Mesenchymal stem cell (in vitro differentiated cells and primary cell): Measurements from ENCODE around the gene TBCK.

Source experiments
- DNase-seq: peaks from one replicate; pipeline ENCODE4 v3.0.0-alpha.2; 2013
- H2AFZ ChIP-seq: one replicate; pipeline ENCODE4 v1.6.1; 2013; ENCODE audit warnings: low read depth, mild to moderate bottlenecking, control low read depth, inconsistent platforms, low read length, moderate library complexity
- H2AK5ac ChIP-seq: 2 replicates; pipeline ENCODE4 v1.6.1; 2013; ENCODE audit warnings: low read length, moderate library complexity, mild to moderate bottlenecking, inconsistent platforms; ENCODE audit not compliant: severe bottlenecking
- H2BK120ac ChIP-seq: one replicate; pipeline ENCODE4 v1.6.1; 2013; ENCODE audit warnings: low read depth, mild to moderate bottlenecking, inconsistent platforms, low read length, moderate library complexity
- H2BK12ac ChIP-seq, 2 experiments: one replicate each; pipeline ENCODE4 v1.6.1; 2013; ENCODE audit warnings: inconsistent platforms in 2 of 2, low read length in 2 of 2, mild to moderate bottlenecking in 2 of 2, moderate library complexity in 2 of 2, control low read depth in 1 of 2
- H2BK15ac ChIP-seq: one replicate; pipeline ENCODE4 v1.6.1; 2013; ENCODE audit warnings: mild to moderate bottlenecking, low read depth, inconsistent platforms; ENCODE audit not compliant: poor library complexity, severe bottlenecking
- H2BK5ac ChIP-seq: 2 replicates; pipeline ENCODE4 v1.6.1; 2013; ENCODE audit warnings: low read depth, mild to moderate bottlenecking, low read length, control low read depth, inconsistent platforms; ENCODE audit not compliant: poor library complexity, severe bottlenecking
- H3K14ac ChIP-seq, 2 experiments: one replicate each; pipeline ENCODE4 v1.6.1; 2013; ENCODE audit warnings: inconsistent platforms in 2 of 2, low read length in 2 of 2, control low read depth in 1 of 2, mild to moderate bottlenecking in 1 of 2, moderate library complexity in 1 of 2
- H3K18ac ChIP-seq, 2 experiments: one replicate each; pipeline ENCODE4 v1.6.1; 2013; ENCODE audit warnings: inconsistent platforms in 2 of 2, low read length in 2 of 2, control low read depth in 1 of 2, low read depth in 1 of 2, mild to moderate bottlenecking in 1 of 2
- H3K23ac ChIP-seq, 2 experiments: one replicate each; pipeline ENCODE4 v1.6.1; 2013; ENCODE audit warnings: inconsistent platforms in 2 of 2, low read length in 2 of 2, mild to moderate bottlenecking in 2 of 2, moderate library complexity in 2 of 2, control low read depth in 1 of 2
- H3K27ac ChIP-seq: 2 replicates; pipeline ENCODE4 v1.5.1; 2013; ENCODE audit warnings: mild to moderate bottlenecking, moderate library complexity, low read length, control low read depth, inconsistent platforms; ENCODE audit not compliant: poor library complexity, severe bottlenecking
- H3K27me3 ChIP-seq, 2 experiments: 2 replicates each; pipeline versions ENCODE4 v1.6.1 to v1.7.0; 2013; ENCODE audit warnings: low read length in 2 of 2, mild to moderate bottlenecking in 2 of 2, moderate library complexity in 2 of 2, control low read depth in 1 of 2, inconsistent platforms in 1 of 2; ENCODE audit not compliant: control insufficient read depth in 1 of 2, insufficient read depth in 1 of 2
- H3K36me3 ChIP-seq, 2 experiments: 2 replicates each; pipeline versions ENCODE4 v1.6.1 to v1.7.0; 2013; ENCODE audit warnings: low read length in 2 of 2, control low read depth in 1 of 2, inconsistent platforms in 1 of 2, low read depth in 1 of 2, mild to moderate bottlenecking in 1 of 2; ENCODE audit not compliant: insufficient read depth in 2 of 2, control insufficient read depth in 1 of 2
- H3K4ac ChIP-seq, 2 experiments: one replicate each; pipeline ENCODE4 v1.6.1; 2013; ENCODE audit warnings: inconsistent platforms in 2 of 2, low read length in 2 of 2, mild to moderate bottlenecking in 2 of 2, moderate library complexity in 2 of 2, control low read depth in 1 of 2, low read depth in 1 of 2
- H3K4me1 ChIP-seq: 2 replicates; pipeline ENCODE4 v1.6.1; 2013; ENCODE audit warnings: low read depth, low read length, control low read depth; ENCODE audit not compliant: control insufficient read depth, insufficient read depth
- H3K4me2 ChIP-seq: 2 replicates; pipeline ENCODE4 v1.6.1; 2013; ENCODE audit warnings: low read length, mild to moderate bottlenecking, inconsistent platforms; ENCODE audit not compliant: poor library complexity, severe bottlenecking
- H3K4me3 ChIP-seq, 2 experiments: 2 replicates each; pipeline versions ENCODE4 v1.5.1 to v1.7.0; 2013; ENCODE audit warnings: low read length in 2 of 2, mild to moderate bottlenecking in 2 of 2, control low read depth in 1 of 2, low read depth in 1 of 2; ENCODE audit not compliant: insufficient read depth in 1 of 2
- H3K79me1 ChIP-seq: replicated peaks from 2 replicates; pipeline ENCODE4 v1.6.1; 2013; ENCODE audit warnings: mild to moderate bottlenecking, control low read depth, low read length, inconsistent platforms; ENCODE audit not compliant: poor library complexity, severe bottlenecking
- H3K9ac ChIP-seq: 2 replicates; pipeline ENCODE4 v1.7.0; 2013; ENCODE audit warnings: mild to moderate bottlenecking, low read length, moderate library complexity
- H3K9me3 ChIP-seq: 2 replicates; pipeline ENCODE4 v1.7.0; 2013; ENCODE audit warnings: mild to moderate bottlenecking, low read length; ENCODE audit not compliant: control insufficient read depth
- H4K8ac ChIP-seq: one replicate; pipeline ENCODE4 v1.6.1; 2013; ENCODE audit warnings: inconsistent platforms, mild to moderate bottlenecking, low read length, moderate library complexity
- H4K91ac ChIP-seq: one replicate; pipeline ENCODE4 v1.6.1; 2013; ENCODE audit warnings: mild to moderate bottlenecking, low read length, inconsistent platforms
- WGBS: methylation state at CpG from one replicate; pipeline ENCODE4 v1.1.7; 2013; ENCODE audit warnings: mixed read lengths; 5-methylcytosine and 5-hydroxymethylcytosine counted together

TBCK gene

DNA sequence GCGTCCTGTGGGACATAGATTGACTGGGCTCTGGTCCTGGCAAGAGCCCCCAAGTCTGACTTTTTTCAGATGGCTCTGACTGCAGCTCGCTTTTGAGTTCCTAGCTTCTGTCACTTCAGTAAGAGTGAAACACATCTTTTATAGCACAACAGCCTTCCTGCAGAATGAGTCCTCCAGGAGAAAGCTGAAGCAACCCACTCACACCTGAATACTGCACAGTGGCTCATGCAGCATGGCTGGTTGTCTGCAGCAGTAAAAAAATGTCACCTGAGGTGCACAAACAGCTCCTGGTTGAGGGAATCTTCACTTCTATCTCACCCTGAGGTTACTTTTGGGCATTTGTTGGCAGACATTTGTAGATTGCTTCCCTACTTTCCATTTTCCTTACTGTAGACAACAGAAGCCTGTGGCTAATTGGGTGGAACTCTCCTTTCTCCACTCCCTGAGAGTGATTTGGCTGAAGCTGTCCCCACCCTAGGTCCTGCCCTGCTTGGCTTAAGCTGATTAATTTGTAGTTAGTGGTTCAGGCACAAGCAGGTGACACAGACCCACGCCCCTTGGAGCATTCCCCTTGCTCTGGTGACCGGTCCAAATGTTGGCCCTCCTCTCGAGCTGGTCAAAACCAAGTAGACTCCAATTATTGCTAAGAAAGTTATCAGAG, 321.0 kb downstream of the TBCK start:
- H2BK15ac ChIP-seq, result no peak overlapping the region
- H3K27ac ChIP-seq, result no peak overlapping the region
- H3K79me1 ChIP-seq, result no peaks in the 10 kb centered on the region
- H3K4me3 ChIP-seq, result no peak overlapping the region
- H4K8ac ChIP-seq, result no peak overlapping the region
- no peaks in the 10 kb centered on the region for H3K27me3 ChIP-seq
- H3K4me1 ChIP-seq, result peaks cover 18% of the 10 kb centered on the region
- no peak overlapping the region for H3K4me2 ChIP-seq
- no peak overlapping the region for H3K9ac ChIP-seq
- H2BK12ac ChIP-seq, result peak overlapping the region in 1 of 2 experiments; percentile 29
- peak overlapping the region; percentile 83 for H2AK5ac ChIP-seq
- H3K4ac ChIP-seq, result no peak overlapping the region
- DNase-seq, result no peak
- no peak overlapping the region for H2BK120ac ChIP-seq
- no peak overlapping the region for H4K91ac ChIP-seq
- 90% methylated on average over 5 of the region's 5 CpGs for WGBS
- H3K18ac ChIP-seq, result no peak overlapping the region
- no peaks in the 10 kb centered on the region for H3K9me3 ChIP-seq
- H3K36me3 ChIP-seq, result no peaks in the 10 kb centered on the region
- no peak overlapping the region for H3K23ac ChIP-seq
- H2BK5ac ChIP-seq, result no peak overlapping the region
- no peak overlapping the region for H2AFZ ChIP-seq
- no peak overlapping the region for H3K14ac ChIP-seq

DNA sequence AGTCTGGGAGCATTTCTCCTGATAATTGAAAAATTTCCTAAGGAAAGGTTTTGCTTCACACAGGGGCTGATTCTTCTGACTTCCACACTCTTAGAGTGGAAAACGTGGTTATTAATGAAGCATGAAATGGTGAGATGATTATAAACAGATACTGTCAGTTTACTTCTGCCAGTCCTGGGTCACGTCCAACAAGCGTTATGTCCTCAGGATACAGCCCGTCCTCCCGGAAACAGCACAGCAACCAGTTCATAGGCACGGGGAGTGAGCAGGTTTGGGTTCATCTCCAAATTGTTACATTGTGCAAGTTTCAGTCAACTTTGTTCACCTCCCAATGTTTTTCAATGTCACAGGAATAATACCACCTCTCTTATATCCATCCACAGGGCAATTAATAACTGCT, 321.9 kb downstream of the TBCK start:
- no peak overlapping the region for H3K4me2 ChIP-seq
- H3K14ac ChIP-seq, result no peak overlapping the region
- no peaks in the 10 kb centered on the region for H3K27me3 ChIP-seq
- no peaks in the 10 kb centered on the region for H3K79me1 ChIP-seq
- H3K4me1 ChIP-seq, result peaks cover 16% of the 10 kb centered on the region
- H3K36me3 ChIP-seq, result no peaks in the 10 kb centered on the region
- DNase-seq, result no peak
- no peak overlapping the region for H2BK120ac ChIP-seq
- no peak overlapping the region for H2BK12ac ChIP-seq
- H4K8ac ChIP-seq, result no peak overlapping the region
- no peak overlapping the region for H3K23ac ChIP-seq
- H3K18ac ChIP-seq, result no peak overlapping the region
- H4K91ac ChIP-seq, result no peak overlapping the region
- H2AK5ac ChIP-seq, result peak overlapping the region; percentile 53
- no peak overlapping the region for H3K9ac ChIP-seq
- WGBS, result 66% methylated on average over 6 of the region's 6 CpGs
- H2BK5ac ChIP-seq, result no peak overlapping the region
- no peak overlapping the region for H2BK15ac ChIP-seq
- H3K4me3 ChIP-seq, result no peak overlapping the region
- H2AFZ ChIP-seq, result no peak overlapping the region
- H3K4ac ChIP-seq, result no peak overlapping the region
- H3K27ac ChIP-seq, result peak overlapping the region; percentile 5
- no peaks in the 10 kb centered on the region for H3K9me3 ChIP-seq

DNA sequence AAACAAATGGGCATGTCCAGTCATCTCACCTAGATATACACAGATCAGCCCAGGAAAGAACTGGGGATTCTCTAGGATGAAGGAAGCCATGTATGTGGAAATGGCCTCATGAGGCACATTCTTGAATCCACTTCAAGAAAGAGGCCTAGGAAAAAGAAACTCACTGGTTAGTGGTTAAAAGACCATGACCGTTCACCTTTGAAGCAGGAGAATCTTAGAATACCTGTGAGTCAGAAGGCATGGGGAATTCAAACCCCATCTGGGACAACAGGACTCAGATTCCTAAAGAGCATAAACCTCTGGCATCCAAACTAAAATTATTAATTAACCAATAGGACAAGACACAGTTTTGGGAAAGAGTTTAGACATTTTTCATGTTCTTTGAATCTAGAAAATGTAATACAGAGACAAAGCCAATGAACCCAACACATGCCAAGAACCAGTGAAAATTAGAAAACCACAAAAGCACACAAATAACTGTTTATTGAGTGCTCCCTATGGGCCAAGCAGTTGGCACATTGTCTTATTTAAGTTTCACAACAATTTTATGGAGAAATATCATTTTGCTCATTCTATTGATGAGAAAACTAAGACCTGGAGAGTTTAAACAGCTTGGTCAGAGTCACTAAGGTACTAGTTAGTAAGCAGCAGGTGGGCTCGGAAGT, 323.2 kb downstream of the TBCK start:
- H2BK120ac ChIP-seq, result no peak overlapping the region
- no peak overlapping the region for H3K4ac ChIP-seq
- no peak overlapping the region for H3K4me2 ChIP-seq
- H2AFZ ChIP-seq, result no peak overlapping the region
- H3K9me3 ChIP-seq, result peaks cover 8% of the 10 kb centered on the region
- no peak overlapping the region for H3K14ac ChIP-seq
- H3K18ac ChIP-seq, result no peak overlapping the region
- no peak overlapping the region for H4K91ac ChIP-seq
- H2AK5ac ChIP-seq, result peak overlapping the region; percentile 94
- peak overlapping the region; percentile 53 for H2BK5ac ChIP-seq
- no peak overlapping the region for H2BK12ac ChIP-seq
- 98% methylated on average over 2 of the region's 2 CpGs for WGBS
- no peaks in the 10 kb centered on the region for H3K79me1 ChIP-seq
- peak overlapping the region; percentile 83 for H3K27ac ChIP-seq
- no peak overlapping the region for H4K8ac ChIP-seq
- H3K36me3 ChIP-seq, result no peaks in the 10 kb centered on the region
- no peak overlapping the region for H3K9ac ChIP-seq
- H3K4me3 ChIP-seq, result no peak overlapping the region
- no peak overlapping the region for H3K23ac ChIP-seq
- DNase-seq, result no peak
- no peaks in the 10 kb centered on the region for H3K27me3 ChIP-seq
- peaks cover 16% of the 10 kb centered on the region for H3K4me1 ChIP-seq
- H2BK15ac ChIP-seq, result no peak overlapping the region

DNA sequence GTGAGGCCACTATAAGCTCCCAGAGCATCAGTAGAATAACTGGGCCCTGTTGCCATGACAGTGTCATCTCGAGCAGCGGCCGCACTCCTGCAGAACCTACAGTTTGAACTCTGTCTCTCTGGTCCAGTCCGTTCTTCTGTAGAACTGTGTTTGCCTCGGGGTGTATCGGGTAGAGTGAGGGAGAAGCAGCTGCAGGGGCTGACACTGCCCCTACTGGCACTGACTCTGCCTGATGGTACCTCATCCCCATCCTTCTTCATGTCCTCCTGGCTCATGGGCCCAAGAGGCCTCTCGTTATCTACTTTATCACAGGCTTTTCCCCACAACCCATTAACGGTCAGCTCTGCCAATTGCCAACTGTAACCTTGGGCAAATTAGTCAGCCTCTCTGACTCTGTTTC, 324.3 kb downstream of the TBCK start:
- no peak overlapping the region for H3K14ac ChIP-seq
- no peaks in the 10 kb centered on the region for H3K36me3 ChIP-seq
- whole genome bisulfite sequencing, result 98% methylated on average over 8 of the region's 8 CpGs
- H3K79me1 ChIP-seq, result no peaks in the 10 kb centered on the region
- peaks cover 8% of the 10 kb centered on the region for H3K9me3 ChIP-seq
- H2AFZ ChIP-seq, result no peak overlapping the region
- no peak overlapping the region for H2BK120ac ChIP-seq
- H3K18ac ChIP-seq, result peak overlapping the region in 1 of 2 experiments; percentile 56
- peak overlapping the region; percentile 98 for H2AK5ac ChIP-seq
- no peak overlapping the region for H3K4me3 ChIP-seq
- H2BK15ac ChIP-seq, result no peak overlapping the region
- H3K4me2 ChIP-seq, result no peak overlapping the region
- H3K9ac ChIP-seq, result no peak overlapping the region
- no peaks in the 10 kb centered on the region for H3K27me3 ChIP-seq
- peaks cover 14% of the 10 kb centered on the region for H3K4me1 ChIP-seq
- peak overlapping the region; percentile 63 for H3K27ac ChIP-seq
- H4K91ac ChIP-seq, result no peak overlapping the region
- peak overlapping the region; percentile 93 for H2BK5ac ChIP-seq
- DNase-seq, result no peak
- H4K8ac ChIP-seq, result no peak overlapping the region
- H2BK12ac ChIP-seq, result peak overlapping the region in 1 of 2 experiments; percentile 72
- H3K23ac ChIP-seq, result no peak overlapping the region
- H3K4ac ChIP-seq, result no peak overlapping the region
